ENCODE data around the gene GABBR2.

DNA sequence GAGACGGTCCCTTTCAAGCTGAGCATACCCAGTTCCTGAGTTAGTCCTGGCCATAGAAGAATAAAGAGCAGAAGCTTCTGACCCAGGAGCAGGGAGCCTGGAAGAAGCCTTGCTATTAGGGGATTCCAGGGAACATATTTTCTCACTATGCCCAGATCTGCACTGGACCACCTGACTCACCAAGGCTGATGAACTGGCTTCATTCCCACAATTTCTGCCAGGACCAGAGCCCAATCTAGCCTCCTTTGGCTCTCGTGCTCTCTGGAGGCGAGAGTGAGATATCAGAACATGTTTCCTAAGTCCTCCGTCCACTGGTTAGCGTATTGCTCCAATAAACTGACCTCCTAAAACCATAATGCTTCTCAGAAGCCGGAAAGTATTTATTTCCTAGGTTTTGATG is 9.9 kb downstream of the GABBR2 start:
- no peak for TF ChIP-seq EZH2 (IDR thresholded peaks at IDR 0.05; ENCODE audit: borderline replicate concordance, low read depth, low read length, poor library complexity, severe bottlenecking)
- TF ChIP-seq, protein P1, sequence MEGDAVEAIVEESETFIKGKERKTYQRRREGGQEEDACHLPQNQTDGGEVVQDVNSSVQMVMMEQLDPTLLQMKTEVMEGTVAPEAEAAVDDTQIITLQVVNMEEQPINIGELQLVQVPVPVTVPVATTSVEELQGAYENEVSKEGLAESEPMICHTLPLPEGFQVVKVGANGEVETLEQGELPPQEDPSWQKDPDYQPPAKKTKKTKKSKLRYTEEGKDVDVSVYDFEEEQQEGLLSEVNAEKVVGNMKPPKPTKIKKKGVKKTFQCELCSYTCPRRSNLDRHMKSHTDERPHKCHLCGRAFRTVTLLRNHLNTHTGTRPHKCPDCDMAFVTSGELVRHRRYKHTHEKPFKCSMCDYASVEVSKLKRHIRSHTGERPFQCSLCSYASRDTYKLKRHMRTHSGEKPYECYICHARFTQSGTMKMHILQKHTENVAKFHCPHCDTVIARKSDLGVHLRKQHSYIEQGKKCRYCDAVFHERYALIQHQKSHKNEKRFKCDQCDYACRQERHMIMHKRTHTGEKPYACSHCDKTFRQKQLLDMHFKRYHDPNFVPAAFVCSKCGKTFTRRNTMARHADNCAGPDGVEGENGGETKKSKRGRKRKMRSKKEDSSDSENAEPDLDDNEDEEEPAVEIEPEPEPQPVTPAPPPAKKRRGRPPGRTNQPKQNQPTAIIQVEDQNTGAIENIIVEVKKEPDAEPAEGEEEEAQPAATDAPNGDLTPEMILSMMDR (conservative IDR thresholded peaks at IDR 0.05; ENCODE audit: low read depth, low read length) = no peak

Measured in A673 (cell line).